OCI-LY1 (cell line): ENCODE results near the gene C9orf78.

Experiments
- CTCF ChIP-seq: fragments of 200-600 bp; sonication (generic), shearing (Covaris generic); IDR thresholded peaks from 2 replicates; pipeline ENCODE4 v1.5.1; 2017; ENCODE audit warnings: mild to moderate bottlenecking, antibody characterized with exemption, low read length, moderate library complexity, mixed read lengths
- EZH2 ChIP-seq: fragments of 200-600 bp; sonication (generic), shearing (Covaris generic); IDR thresholded peaks from 2 replicates; pipeline ENCODE4 v1.8.0; 2017; ENCODE audit warnings: borderline replicate concordance, mixed run types, mild to moderate bottlenecking, antibody characterized with exemption, low read length, moderate library complexity, mixed read lengths

- TF ChIP-seq CTCF (no peak), EZH2 (no peak)
Measured at GRCh38 chr9:129863059-129863690, 28.1 kb upstream of the C9orf78 start.
